Activated CD8-positive, alpha-beta T cell treated with anti-CD3 and anti-CD28 coated beads for 36 hours (primary cell): ENCODE data around the gene STK32C. TPM values are rescaled to one million over a fixed set of nuclear protein-coding genes. Genes with fewer than 3 reads are reported as not detected.

Experiments
- ATAC-seq: fragments of 200-7000 bp; cut with Tn5 transposase; one replicate; pipeline ENCODE4 v1.10.0; 2021; ENCODE audit warnings: mild to moderate bottlenecking, moderate library complexity
- CTCF ChIA-PET: fragments of 350-600 bp; sonication (Branson Sonifier 250); formaldehyde crosslinking; loops from one replicate; lab custom pipeline; 2021; ENCODE audit warnings: antibody characterized with exemption; lab: Charles Lee
- POLR2A ChIA-PET: fragments of 350-600 bp; sonication (Branson Sonifier 250); formaldehyde crosslinking; loops from one replicate; lab custom pipeline; 2021; ENCODE audit warnings: antibody characterized with exemption; lab: Charles Lee
- DNase-seq: peaks from one replicate; pipeline ENCODE4 v3.0.0-alpha.2; 2020
- H3K27ac Mint-ChIP-seq: one replicate; pipeline ENCODE4 v1.8.0; 2021; ENCODE audit warnings: mild to moderate bottlenecking, mixed read lengths
- H3K27me3 Mint-ChIP-seq: one replicate; pipeline ENCODE4 v1.8.0; 2021; ENCODE audit warnings: mixed read lengths
- H3K36me3 Mint-ChIP-seq: one replicate; pipeline ENCODE4 v1.8.0; 2021; ENCODE audit warnings: low read depth, mixed read lengths
- H3K4me1 Mint-ChIP-seq: one replicate; pipeline ENCODE4 v1.8.0; 2021; ENCODE audit warnings: low read depth, mixed read lengths
- H3K4me3 Mint-ChIP-seq: one replicate; pipeline ENCODE4 v1.8.0; 2021; ENCODE audit warnings: mild to moderate bottlenecking, moderate library complexity, mixed read lengths
- H3K9me3 Mint-ChIP-seq: one replicate; pipeline ENCODE4 v1.8.0; 2021; ENCODE audit warnings: mixed read lengths
- CTCF ChIP-seq: fragments of 200-600 bp; IDR thresholded peaks from one replicate; pipeline ENCODE4 v1.8.0; 2022; ENCODE audit warnings: antibody characterized with exemption, mild to moderate bottlenecking
- intact Hi-C: fragments of 100-400 bp; cut with micrococcal nuclease; formaldehyde crosslinking; loops from one replicate; pipeline ENCODE4 v1.10.0; 2022
- total RNA-seq, 2 experiments: library from RNA; stranded (reverse); gene quantifications; one replicate each; pipeline ENCODE4 v1.2.3, GENCODE V29; 2021

The STK32C gene
- total RNA-seq, 2 experiments from 2014 or later: 29.3 to 31.4 TPM

GRCh38 chr10:132207536-132208461, 100.0 kb downstream of the STK32C start:
- DNase-seq: no peak
- intact Hi-C loops: no loop called here
- no peak for ATAC-seq
- CTCF ChIA-PET: no interaction called here
- TF ChIP-seq CTCF: no peak
- H3K27me3 Mint-ChIP-seq: no peaks in the 10 kb centered on the region
- H3K4me3 Mint-ChIP-seq: no peak overlapping the region
- POLR2A ChIA-PET: no interaction called here
- no peaks in the 10 kb centered on the region for H3K4me1 Mint-ChIP-seq
- peaks cover 8% of the 10 kb centered on the region for H3K36me3 Mint-ChIP-seq
- no peaks in the 10 kb centered on the region for H3K9me3 Mint-ChIP-seq
- H3K27ac Mint-ChIP-seq: no peak overlapping the region

- POLR2A ChIA-PET: no interaction called here
- Mint-ChIP-seq H3K36me3 (peaks cover under 1% of the 10 kb centered on the region), H3K4me3 (no peak overlapping the region), H3K4me1 (no peaks in the 10 kb centered on the region), H3K27ac (no peak overlapping the region), H3K27me3 (no peaks in the 10 kb centered on the region), H3K9me3 (no peaks in the 10 kb centered on the region)
- no peak for DNase-seq
- no peak for TF ChIP-seq CTCF
- CTCF ChIA-PET: no interaction called here
- no peak for ATAC-seq
- intact Hi-C loops: no loop called here
Measured at GRCh38 chr10:132206806-132207535, 100.8 kb downstream of the STK32C start.

DNA sequence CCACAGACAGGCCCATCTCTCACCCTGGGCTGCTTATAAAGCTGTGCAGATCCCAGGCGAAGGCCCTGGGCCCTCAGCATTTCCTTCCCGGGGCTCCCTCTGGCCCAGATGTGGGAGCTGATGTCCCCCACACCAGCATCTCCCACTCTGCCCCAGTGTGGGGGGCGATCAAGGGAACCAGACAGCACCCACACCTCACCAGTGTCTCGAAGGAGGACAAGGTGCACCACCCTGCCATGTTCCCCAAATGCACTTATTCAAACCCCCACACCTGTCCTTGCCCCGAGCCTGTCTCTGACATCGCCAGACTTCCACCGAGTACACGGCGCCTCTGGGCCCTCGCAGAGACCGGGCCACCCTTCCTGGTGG, 101.4 kb downstream of the STK32C start:
- CTCF ChIA-PET: no interaction called here
- POLR2A ChIA-PET: no interaction called here

GRCh38 chr10:132205650-132206376, 101.9 kb downstream of the STK32C start:
- ChIA-PET CTCF (no interaction called here), POLR2A (interaction anchor here (1.1 kb wide), 1 partner anchor 9 kb away, joined by 3 read pairs; no protein-coding TSS in a partner anchor)
- Mint-ChIP-seq H3K27ac (no peak overlapping the region), H3K36me3 (no peaks in the 10 kb centered on the region), H3K4me1 (no peaks in the 10 kb centered on the region), H3K27me3 (no peaks in the 10 kb centered on the region), H3K4me3 (no peak overlapping the region), H3K9me3 (no peaks in the 10 kb centered on the region)
- intact Hi-C loops: no loop called here
- TF ChIP-seq CTCF: no peak
- DNase-seq (no peak), ATAC-seq (no peak)

More for the DNA sequence above, 101.4 kb downstream of the STK32C start:
- Mint-ChIP-seq H3K4me1 (no peaks in the 10 kb centered on the region), H3K4me3 (no peak overlapping the region), H3K9me3 (no peaks in the 10 kb centered on the region), H3K36me3 (no peaks in the 10 kb centered on the region), H3K27ac (no peak overlapping the region), H3K27me3 (no peaks in the 10 kb centered on the region)
- intact Hi-C loops: no loop called here
- TF ChIP-seq CTCF: no peak
- no peak for DNase-seq
- ATAC-seq: no peak
